Stimulated activated CD4-positive, alpha-beta T cell treated with anti-CD3 and anti-CD28 coated beads, Interleukin-15, amount 100 ng/mL, for 1 hour (primary cell): ENCODE measurements around the gene C6orf120.

Experiments used
- DNase-seq, 2 donors: peaks; one replicate each; pipeline ENCODE4 v3.0.0-alpha.2; 2020; ENCODE audit warnings: low read depth in 1 of 2, low spot score in 1 of 2

The C6orf120 gene

DNA sequence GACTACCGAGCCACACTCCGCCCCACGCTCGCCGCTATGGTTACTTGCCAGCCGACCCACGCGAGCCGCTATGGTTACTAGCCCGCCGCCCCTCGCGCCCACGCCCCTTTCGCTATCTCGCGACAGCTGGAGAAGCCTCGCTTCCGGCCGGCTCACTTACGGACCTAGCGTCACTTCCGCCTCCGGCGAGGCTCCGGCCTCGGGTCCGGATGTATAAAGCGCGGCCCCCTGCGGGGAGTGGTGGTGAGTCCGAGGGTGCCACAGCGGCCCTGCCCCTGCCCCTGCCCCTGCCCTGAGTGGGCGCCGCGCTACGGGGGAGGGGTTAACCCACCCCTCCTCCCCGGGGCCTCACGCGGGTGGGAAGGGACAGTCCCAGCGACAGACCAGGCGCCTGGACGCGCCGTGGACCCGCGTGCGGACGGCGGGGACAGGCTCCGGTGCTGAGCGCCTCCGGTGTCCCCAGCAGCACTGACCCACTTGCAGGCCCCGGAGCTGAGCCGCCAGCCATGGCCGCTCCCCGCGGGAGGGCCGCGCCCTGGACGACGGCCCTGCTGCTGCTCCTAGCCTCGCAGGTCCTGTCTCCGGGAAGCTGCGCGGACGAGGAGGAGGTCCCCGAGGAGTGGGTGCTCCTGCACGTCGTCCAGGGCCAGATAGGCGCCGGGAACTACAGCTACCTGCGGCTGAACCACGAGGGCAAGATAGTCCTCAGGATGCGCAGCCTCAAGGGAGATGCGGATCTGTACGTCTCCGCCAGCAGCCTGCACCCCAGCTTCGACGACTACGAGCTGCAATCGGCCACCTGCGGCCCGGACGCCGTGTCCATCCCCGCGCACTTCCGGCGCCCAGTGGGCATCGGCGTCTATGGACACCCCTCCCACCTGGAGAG is at the start of gene C6orf120, which contains the start of gene WDR27:
C6orf120 (plus strand) TSS at position 173 of the 886 bp plus-strand sequence; CDS start at position 507, 334 bp downstream.
WDR27 (minus strand) TSS at position 76 of the 886 bp plus-strand sequence. CDS start 13,024 bp downstream, outside the sequence.
- peak; percentile 91 to 98 for DNase-seq

DNA sequence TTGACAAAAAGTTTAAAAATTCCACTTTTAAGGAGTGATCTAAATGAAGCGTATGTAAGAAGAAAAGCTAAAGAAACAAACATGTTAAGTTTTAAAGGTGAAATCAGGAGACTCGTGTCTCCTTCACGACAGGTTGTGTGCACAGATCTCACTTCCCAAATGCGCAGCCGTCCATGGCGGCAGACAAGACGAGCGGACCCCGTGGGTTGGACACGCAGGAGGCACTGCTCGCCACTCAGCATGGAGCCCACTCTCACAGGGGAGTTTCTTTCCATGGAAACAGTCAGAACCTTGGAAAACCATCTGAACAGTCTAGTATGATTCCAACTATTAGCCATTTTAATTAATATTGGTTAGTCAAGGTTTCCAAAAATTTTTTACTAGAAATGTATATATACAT is 49.0 kb upstream of the C6orf120 start:
- no peak for DNase-seq

DNA sequence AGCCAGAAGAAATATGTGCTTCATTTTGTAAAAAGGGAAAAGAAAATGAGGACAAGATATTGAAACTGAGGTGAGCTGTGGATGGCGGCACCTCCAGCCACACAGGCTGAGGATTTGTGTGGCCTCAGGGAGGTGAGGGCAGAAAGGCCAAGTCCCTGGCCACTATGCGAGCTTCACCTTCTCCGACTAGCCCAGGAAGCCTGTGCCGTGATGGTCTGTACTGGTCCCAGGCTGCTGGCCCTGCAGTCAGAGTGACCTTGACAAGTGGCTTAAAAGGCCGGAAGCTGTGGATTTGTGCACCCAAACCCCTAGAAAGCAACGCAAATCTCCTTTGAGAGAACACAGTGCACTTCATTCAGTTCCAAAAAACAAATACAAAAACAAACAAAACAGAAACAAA is 48.2 kb upstream of the C6orf120 start:
- DNase-seq = no peak

DNA sequence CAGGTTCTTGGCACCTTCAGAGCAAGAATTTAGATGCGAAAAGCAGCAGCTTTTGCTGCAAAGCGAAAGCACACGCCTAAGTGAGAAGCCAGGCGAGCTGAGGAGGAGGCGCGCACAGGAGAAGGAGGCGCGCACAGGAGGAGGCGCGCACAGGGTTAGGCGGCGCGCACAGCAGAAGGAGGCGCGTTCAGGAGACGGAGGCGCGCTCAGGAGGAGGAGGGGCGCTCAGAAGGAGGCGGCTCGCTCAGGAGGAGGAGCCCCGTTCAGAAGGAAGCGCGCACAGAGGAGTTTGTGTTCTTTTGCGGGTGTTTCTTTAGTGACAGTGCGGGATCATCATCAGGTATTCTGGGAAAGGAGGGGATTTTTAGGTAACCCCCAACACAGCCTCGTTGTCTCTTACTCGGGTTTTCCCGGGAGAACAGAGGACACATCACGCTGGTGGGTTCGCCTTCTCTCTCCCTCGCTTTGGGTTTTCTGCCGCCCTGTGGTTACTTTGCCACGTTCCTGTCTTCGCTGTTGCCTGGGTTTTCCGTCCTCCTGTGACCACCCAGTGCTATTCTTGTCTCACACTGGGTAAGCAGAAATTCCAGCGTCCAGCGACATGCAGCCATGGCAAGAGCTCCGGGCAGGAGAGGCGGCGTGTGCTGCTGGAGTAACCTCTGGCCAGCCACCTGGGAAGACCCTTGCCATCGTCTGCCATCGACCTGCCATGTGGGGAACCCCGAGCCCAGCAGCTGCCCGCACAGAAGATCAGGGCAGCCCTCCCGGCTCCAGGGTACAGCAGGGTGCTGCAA is 47.1 kb upstream of the C6orf120 start:
- DNase-seq = peak; percentile 47 to 51

DNA sequence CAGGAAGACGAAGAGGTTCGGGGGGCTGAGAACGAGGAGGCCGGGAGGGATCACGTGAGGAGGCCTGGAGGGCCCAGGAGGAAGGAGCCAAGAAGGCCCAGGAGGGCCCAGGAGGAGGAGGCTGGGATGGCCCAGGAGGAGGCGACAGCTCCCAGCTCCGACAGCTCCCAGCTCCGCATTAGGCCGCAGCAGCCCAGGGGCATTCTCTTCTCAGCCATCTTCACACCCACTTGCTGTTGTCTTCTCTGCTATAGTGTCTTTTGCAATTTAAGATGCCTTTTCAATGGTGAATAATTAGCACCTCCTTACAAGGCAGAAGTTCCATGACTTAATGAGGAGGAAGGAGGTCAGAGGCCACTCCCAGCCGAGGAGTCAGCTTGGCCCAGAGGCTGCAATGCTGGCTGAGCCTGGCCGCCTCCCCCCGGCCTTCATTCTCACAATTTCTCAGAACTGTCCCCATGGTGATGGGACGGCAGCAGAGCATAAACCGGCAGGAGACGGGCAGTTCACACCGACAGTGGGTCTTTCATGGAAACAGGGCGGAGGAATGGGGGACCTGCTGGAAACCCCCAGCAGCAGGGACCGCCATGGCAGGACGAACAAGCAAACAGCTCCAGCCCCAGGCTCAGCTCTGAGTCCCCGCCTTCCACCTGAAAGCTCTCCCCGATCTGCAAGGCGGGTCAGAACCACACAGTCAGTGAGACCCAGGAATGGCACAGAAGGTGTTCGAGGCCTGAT is 45.2 kb upstream of the C6orf120 start:
- DNase-seq = no peak

DNA sequence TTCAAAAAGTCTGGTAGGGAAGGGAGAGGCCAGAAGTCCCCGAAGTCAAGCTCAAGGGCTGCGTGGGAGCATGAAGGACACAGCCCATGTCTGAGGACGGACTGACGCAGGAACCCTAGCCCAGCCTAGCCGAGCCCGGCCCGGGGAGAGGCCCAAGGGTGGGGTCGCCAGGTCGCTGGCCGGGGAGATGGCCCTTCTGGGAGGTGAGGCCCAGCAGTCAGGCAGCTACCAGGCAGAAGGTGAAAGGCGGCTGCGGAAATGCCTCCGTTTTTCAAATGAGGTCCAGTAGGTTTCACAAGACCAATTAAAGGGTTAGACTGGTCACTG is 44.7 kb upstream of the C6orf120 start:
- no peak for DNase-seq

DNA sequence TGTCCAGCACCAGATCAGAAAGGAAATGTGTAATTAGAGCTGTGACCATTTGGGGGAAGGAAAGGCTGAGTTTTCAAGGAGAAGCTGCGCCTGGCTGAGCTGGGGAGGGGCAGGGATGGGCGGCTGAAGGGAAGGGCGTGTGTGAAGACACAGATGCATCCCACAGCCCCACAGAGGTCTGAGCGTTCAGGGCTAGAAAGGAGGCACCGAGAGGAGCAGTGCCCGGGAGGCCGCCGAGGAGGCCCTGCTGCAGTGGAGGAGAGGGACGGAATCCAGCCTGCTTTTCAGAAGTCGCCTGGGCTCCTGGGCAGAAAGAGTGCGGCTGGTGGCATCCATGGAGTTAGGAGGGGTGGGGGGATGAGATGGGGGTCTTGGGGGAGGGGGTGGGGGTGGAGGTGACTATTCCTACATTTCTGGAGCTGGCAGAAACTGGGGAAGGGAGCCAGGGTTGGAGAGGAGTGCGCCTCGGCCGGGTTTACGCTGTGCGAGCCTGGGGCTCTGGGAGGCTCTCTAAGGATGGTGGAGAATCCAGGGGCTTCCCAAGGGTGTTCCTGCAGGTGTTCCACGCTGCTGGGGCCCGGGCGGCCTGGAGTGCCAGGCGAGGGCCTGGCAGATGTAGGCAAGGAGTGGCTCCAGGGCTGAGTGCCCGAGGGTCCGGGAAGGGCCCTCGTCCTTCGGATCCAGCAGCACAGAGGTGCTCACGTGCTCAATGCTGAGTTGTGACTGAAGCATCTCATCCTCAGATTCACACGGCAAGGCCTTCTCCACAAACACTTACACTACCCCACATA is 41.9 kb upstream of the C6orf120 start:
- no peak for DNase-seq

DNA sequence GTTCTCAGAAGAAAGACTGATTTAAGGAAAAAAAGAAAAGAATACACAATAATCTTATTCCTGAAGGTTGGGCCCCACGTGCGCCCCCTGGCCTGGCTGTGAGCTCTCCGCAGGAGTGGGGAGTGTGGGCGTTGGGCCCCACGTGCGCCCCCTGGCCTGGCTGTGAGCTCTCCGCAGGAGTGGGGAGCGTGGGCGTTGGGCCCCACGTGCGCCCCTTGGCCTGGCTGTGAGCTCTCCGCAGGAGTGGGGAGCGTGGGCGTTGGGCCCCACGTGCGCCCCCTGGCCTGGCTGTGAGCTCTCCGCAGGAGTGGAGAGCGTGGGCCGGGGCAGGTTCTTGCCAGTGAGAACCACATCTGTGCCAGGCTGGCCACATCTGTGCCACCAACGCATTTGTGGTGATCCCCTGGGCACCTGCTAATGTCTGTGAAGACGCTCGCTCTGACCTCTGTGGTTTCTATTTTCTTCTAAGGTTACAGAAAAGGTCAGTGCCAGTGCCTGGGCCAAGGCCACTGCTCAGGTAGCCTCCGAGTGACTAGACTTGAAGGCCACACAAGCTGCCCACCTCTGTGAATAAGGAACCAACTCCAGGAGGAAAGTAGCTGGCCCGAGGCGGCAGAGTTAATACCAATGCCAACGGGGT is 41.1 kb upstream of the C6orf120 start:
- DNase-seq = no peak

DNA sequence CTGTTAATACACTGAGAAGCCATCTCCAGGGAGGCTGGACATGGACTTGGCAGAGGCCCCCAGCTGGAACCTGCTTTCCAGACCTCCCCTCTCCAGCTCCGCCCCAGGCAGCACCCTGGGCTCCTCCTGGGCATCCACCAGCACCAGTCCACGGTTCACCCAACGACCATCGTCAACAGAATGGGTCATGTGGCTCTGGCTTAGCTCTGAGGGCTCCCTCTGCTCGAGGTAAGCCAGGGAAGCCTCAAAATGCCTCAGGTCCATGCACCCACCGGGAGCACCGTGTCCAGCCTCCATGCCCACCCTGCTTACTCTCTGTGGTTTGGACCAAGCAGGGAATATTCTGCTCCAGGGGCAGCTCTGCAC is 40.6 kb upstream of the C6orf120 start:
- no peak for DNase-seq

DNA sequence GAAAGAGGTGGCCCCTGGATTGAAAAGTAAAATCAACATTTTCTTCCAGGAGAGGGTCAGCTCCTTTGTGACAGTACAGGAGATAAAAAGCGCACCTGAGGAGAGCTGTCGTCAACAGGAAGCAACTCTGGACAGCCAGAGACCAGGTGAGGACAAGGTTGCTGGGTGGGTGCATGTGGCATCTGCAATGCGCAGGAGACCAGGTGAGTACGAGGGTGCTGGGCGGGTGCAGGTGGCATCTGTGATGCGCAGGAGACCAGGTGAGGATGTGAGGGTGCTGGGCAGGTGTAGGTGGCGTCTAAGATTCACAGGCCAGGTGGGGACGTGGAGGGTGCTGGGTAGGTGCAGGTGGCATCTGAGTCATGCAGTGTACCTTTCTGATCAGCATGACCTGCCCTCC is 38.5 kb upstream of the C6orf120 start:
- DNase-seq = no peak

DNA sequence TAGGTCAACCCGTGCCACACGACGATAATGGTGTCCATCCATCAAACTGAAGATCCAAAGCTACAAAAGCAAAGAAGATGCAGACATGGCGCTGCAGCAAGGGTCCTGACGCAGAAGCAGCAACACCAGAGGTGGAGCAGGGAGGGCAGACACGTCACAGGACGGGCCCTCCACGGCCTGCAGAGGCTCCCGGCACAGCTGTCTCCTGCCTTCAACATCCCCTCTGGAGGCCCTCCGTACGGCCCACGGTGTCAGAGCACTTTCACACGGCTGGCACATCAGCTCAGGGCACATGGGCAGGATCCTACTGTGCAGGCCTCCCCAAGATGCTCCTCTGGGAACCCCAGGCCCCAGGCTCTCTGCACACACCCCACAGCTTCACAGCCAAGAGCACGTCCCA is 37.7 kb upstream of the C6orf120 start:
- DNase-seq = no peak

DNA sequence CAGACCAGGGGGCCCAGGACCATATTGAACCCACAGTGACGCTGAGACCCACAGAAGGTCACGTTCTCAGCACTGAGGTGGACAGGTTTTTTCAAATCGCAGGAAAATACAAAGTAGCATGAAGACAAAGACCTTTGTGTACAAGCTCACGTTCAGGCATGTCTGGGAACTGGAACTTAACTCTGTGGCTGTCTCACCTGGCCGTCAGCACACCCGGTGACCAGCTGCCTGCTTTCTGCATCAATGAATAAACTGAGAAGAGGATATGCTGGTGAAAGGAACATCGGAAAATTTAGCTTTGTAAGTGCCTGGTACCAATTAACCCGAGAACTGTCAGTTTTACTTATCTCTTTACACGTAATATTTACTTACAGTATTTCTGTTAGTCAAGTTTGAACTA is 36.6 kb upstream of the C6orf120 start:
- no peak for DNase-seq

DNA sequence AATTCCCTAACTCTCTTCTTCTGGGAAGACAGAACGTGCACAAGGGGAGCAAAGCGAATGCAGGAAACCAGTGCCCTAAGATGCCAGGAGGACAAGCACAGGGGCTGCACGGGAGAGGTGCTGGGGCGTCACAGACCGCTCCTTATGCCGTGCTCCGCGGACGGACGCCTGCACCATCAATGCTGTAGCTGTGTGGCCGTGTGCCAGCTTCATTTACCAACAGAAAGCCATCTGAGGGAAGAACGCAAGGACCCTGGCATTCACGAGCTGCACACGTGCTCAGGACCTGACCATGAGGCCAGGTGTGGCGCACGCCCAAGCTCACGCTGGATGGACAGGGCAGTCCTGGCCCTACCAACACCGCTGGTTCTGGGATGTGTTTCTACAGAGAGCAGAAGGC is 35.5 kb upstream of the C6orf120 start:
- DNase-seq = no peak

DNA sequence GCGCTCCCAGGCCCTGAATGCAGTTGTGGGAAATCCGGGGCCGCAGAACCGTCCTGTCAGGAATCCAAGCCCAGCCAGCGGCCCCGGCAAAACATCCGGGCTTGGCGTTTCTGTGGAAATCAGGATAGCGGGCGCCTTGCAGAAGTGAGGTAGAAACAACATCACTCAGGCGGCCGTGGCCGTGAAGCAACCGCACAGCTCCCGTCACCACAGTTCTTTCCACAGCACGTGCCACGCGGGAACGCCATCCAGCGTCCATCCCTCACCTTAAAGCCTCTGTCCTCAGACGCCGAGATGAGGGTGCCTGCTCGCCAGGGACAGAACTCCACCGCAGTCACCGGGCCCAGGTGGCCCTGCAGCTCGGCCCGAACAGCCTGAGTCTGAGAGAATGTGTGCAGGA is 34.2 kb upstream of the C6orf120 start:
- no peak for DNase-seq

DNA sequence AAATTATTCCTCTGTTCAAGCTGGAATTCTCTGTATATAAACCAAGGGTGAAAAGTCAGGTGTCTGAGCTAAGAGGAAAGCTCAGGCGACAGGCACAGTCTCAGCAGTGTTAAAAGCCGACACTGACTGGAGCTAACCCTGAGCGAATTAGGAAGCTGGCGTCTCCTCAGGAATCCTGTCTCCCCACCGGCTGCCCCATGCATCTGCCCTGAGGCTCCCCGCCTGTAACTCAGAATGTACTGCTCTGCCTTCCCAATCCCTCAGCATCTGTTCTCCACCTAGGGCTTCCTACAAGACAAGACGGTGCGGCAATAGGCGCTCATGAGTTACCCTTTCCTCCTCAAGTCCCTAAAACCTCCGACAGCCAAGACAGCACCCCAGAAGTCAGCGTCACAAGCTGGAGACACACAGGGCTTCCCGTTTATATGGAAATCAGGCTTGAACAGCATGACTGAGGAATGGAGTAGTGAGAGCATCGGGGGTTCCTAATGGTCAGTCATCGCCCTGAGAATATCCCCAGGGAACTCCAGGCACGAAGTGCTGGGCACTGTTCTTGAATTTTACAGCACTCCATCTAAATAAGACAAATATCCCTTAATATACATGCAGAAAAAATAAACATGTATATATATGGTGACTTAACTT is 33.6 kb upstream of the C6orf120 start:
- DNase-seq = no peak

DNA sequence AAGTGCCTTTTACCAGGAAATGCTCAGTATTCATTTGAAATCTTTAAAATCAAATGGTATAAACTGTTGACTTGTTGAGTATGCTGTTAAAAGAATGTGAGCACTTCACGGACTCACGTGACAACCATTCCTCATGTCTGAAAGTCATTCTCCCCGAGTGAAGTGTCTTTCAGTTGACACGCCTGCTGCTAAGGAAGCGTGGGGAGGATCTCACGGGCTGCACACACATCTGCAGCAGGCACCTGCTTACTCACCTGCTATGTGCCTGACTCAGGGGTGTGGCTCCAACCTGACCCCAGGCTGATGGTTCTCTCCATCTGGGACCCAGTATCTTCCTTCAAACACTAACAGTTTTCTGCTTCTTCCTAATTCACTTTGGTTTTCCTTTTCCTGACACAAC is 32.8 kb upstream of the C6orf120 start:
- no peak for DNase-seq

DNA sequence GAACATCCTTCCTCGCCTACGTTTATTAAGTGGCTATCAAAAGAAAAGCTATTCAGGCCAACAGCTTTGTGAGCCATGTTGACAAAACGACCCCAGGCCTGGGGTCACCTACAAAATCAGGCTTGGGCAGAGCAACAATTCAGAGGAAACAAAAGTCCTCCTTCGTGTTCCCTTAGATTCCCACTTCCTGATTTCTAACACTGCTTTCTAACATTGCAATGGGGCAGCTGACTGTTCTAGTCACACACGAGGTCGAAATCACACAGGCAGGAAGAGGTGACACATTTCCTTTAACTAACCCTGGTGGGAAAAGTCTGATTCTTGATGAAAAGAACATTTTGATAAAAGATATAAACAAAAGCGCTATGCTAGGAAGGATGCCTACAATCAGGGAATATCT is 32.0 kb upstream of the C6orf120 start:
- DNase-seq = no peak

DNA sequence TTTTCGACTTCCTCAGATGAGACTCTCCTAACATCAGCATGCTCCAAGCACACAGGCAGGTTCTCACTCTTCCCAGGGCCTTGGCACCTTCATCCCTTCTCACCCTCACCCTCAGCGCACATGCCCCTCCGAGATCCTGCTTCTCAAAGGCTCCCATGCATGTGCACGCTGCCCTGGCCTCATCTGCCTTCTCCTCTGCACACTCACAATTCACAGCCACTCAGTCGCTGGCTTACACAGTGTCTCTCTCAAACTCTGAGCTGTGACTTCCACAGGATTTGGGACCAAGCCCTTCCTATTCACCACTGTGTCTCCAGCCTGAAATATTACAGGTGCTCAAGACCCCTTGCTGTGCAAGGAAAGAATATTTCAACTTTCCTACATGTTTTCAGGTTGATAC is 30.4 kb upstream of the C6orf120 start:
- DNase-seq = no peak

DNA sequence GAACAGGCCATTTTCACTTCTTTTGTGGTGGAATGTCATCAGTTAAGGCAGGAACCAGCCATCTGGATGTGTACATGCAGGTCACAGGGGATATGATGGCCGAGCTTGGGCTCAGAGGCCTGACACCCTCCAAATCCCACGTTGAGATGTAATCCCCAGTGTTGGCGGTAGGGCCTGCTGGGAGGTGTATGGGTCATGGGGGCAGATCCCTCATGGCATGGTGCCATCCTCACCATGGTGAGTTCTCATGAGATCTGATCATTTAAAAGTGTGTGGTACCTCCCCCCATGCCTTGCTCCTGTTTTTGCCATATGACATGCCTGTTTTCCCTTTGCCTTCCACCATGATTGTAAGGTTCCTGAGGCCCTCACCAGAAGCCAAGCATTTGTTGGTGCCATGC is 26.9 kb upstream of the C6orf120 start:
- no peak for DNase-seq

DNA sequence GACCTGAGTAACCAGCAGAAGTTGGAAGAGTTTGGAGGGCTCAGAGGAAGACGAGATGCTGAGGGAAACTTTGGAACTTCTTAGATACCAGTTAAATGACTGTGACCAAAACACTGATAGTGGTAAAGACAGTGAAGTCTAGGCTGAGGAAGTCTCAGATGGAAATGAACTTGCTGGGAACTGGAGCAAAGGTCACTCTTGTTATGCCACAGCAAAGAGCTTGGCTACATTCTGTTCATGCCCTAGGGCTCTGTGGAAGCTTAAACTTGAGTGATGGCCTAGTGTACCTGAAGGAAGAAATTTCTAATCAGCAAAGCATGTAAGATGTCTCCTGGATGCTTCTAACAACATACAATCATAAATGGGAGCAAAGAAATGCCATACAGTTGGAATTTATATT is 24.8 kb upstream of the C6orf120 start:
- no peak for DNase-seq
